DOHH2 (cell line): ENCODE measurements around the gene ADCY1.

Source experiments
- H3F3A ChIP-seq: fragments of 200-600 bp; sonication (generic), shearing (Covaris generic); 2 replicates; pipeline ENCODE4 v1.6.0; 2016; ENCODE audit warnings: antibody characterized with exemption, mild to moderate bottlenecking; ENCODE audit not compliant: control insufficient read depth, insufficient read depth
- H3K27ac ChIP-seq: fragments of 200-600 bp; sonication (generic); 2 replicates; pipeline ENCODE4 v1.5.1; 2014; ENCODE audit warnings: low read depth, mild to moderate bottlenecking, low read length, moderate library complexity
- H3K27me3 ChIP-seq: fragments of 200-600 bp; sonication (generic); 2 replicates; pipeline ENCODE4 v1.6.1; 2014; ENCODE audit warnings: mild to moderate bottlenecking, low read length, mixed read lengths; ENCODE audit not compliant: control insufficient read depth
- H3K36me3 ChIP-seq: fragments of 200-600 bp; sonication (generic); 2 replicates; pipeline ENCODE4 v1.6.1; 2014; ENCODE audit warnings: mild to moderate bottlenecking, low read length, moderate library complexity, mixed read lengths; ENCODE audit not compliant: control insufficient read depth
- H3K4me1 ChIP-seq: fragments of 200-600 bp; sonication (generic); 2 replicates; pipeline ENCODE4 v1.6.1; 2014; ENCODE audit warnings: mild to moderate bottlenecking, low read length, mixed read lengths; ENCODE audit not compliant: control insufficient read depth
- H3K4me2 ChIP-seq: fragments of 200-600 bp; sonication (generic); 2 replicates; pipeline ENCODE4 v1.6.0; 2014; ENCODE audit warnings: mild to moderate bottlenecking, low read length, moderate library complexity
- H3K4me3 ChIP-seq: fragments of 200-600 bp; sonication (generic); 2 replicates; pipeline ENCODE4 v1.5.1; 2014; ENCODE audit warnings: mild to moderate bottlenecking, low read length, mixed read lengths
- H3K79me2 ChIP-seq: fragments of 200-600 bp; sonication (generic); 2 replicates; pipeline ENCODE4 v1.6.1; 2014; ENCODE audit warnings: mild to moderate bottlenecking, low read length, mixed read lengths; ENCODE audit not compliant: control insufficient read depth
- H3K9me2 ChIP-seq: fragments of 200-600 bp; sonication (generic); replicated peaks from 2 replicates; pipeline ENCODE4 v1.6.1; 2014; ENCODE audit warnings: mild to moderate bottlenecking, low read length, mixed read lengths; ENCODE audit not compliant: control insufficient read depth
- H3K9me3 ChIP-seq: fragments of 200-600 bp; sonication (generic); 2 replicates; pipeline ENCODE4 v1.6.1; 2014; ENCODE audit warnings: antibody characterized with exemption, low read length, mixed read lengths; ENCODE audit not compliant: control insufficient read depth, insufficient read depth
- H4K20me1 ChIP-seq: fragments of 200-600 bp; sonication (generic); 2 replicates; pipeline ENCODE4 v1.6.0; 2014; ENCODE audit warnings: low read depth, mild to moderate bottlenecking, antibody characterized with exemption, low read length, moderate library complexity; ENCODE audit not compliant: control insufficient read depth, insufficient read depth
- CTCF ChIP-seq: fragments of 200-600 bp; sonication (generic); IDR thresholded peaks from one replicate; pipeline ENCODE4 v1.5.1; 2014; ENCODE audit warnings: antibody characterized with exemption, mild to moderate bottlenecking, low read depth, low read length; ENCODE audit not compliant: poor library complexity, severe bottlenecking
- EZH2phosphoT487 ChIP-seq: fragments of 200-600 bp; sonication (generic); IDR thresholded peaks from 2 replicates; pipeline ENCODE4 v1.6.1; 2017; ENCODE audit warnings: borderline replicate concordance, mild to moderate bottlenecking, antibody characterized with exemption, low read length, moderate library complexity, mixed read lengths

Gene ADCY1

GRCh38 chr7:45581271-45581780 is 7.2 kb downstream of the ADCY1 start:
- Histone ChIP-seq H3K27me3 (peaks cover 13% of the 10 kb centered on the region; the same call in 1 of the 2 replicates), H3K27ac (no peak overlapping the region), H4K20me1 (no peaks in the 10 kb centered on the region), H3F3A (no peaks in the 10 kb centered on the region), H3K79me2 (no peaks in the 10 kb centered on the region), H3K9me3 (no peaks in the 10 kb centered on the region), H3K9me2 (no peaks in the 10 kb centered on the region), H3K36me3 (no peaks in the 10 kb centered on the region), H3K4me2 (no peak overlapping the region), H3K4me1 (no peaks in the 10 kb centered on the region), H3K4me3 (no peak overlapping the region)
- no peak for TF ChIP-seq CTCF
- TF ChIP-seq EZH2phosphoT487, result no peak

GRCh38 chr7:45582136-45582749 is 8.1 kb downstream of the ADCY1 start:
- no peaks in the 10 kb centered on the region for H3F3A ChIP-seq
- no peaks in the 10 kb centered on the region for H3K9me3 ChIP-seq
- no peaks in the 10 kb centered on the region for H3K79me2 ChIP-seq
- H3K4me1 ChIP-seq, result no peaks in the 10 kb centered on the region
- no peak overlapping the region for H3K4me3 ChIP-seq
- no peaks in the 10 kb centered on the region for H3K9me2 ChIP-seq
- no peaks in the 10 kb centered on the region for H4K20me1 ChIP-seq
- TF ChIP-seq EZH2phosphoT487 (no peak), CTCF (no peak)
- H3K27me3 ChIP-seq, result peaks cover 5% of the 10 kb centered on the region; the same call in 1 of the 2 replicates
- no peak overlapping the region for H3K27ac ChIP-seq
- no peaks in the 10 kb centered on the region for H3K36me3 ChIP-seq
- no peak overlapping the region for H3K4me2 ChIP-seq

GRCh38 chr7:45582868-45583277 is 8.7 kb downstream of the ADCY1 start:
- Histone ChIP-seq H3K79me2 (no peaks in the 10 kb centered on the region), H3K36me3 (no peaks in the 10 kb centered on the region), H3K4me2 (no peak overlapping the region), H4K20me1 (no peaks in the 10 kb centered on the region), H3F3A (no peaks in the 10 kb centered on the region), H3K27me3 (no peaks in the 10 kb centered on the region), H3K4me1 (no peaks in the 10 kb centered on the region), H3K9me2 (no peaks in the 10 kb centered on the region), H3K4me3 (no peak overlapping the region), H3K9me3 (no peaks in the 10 kb centered on the region), H3K27ac (no peak overlapping the region)
- TF ChIP-seq CTCF, result no peak
- TF ChIP-seq EZH2phosphoT487, result no peak
